IgD-negative memory B cell (primary cell): ENCODE data around the gene INKA1. TPM values are rescaled to one million over a fixed set of nuclear protein-coding genes. Genes with fewer than 3 reads are reported as not detected.

Source experiments
- polyA plus RNA-seq: library from polyadenylated mRNA; unstranded; fragments of 300-500 nt; fragmentation: Illumina TruSeq; gene quantifications from one replicate; pipeline ENCODE4 v1.2.3, GENCODE V29; 2021

Gene INKA1
- polyA plus RNA-seq, 1 donor from 2014 or later = 35.5 TPM

Other genes starting within 250 kb of the INKA1 start
- 0.05 TPM for gene BSN, start 248.8 kb upstream of the INKA1 start, polyA plus RNA-seq
- 84.5 TPM for gene APEH, start 128.9 kb upstream of the INKA1 start, polyA plus RNA-seq
- gene MST1, start 113.8 kb upstream of the INKA1 start, polyA plus RNA-seq = 1.3 TPM
- gene RNF123, start 113.7 kb upstream of the INKA1 start, polyA plus RNA-seq = 19.7 TPM
- 1.5 TPM for gene AMIGO3, start 83.6 kb upstream of the INKA1 start, polyA plus RNA-seq
- gene GMPPB, start 79.3 kb upstream of the INKA1 start, polyA plus RNA-seq = 27.5 TPM
- gene IP6K1, start 16.7 kb upstream of the INKA1 start, polyA plus RNA-seq = 28.7 TPM
- not detected for gene CDHR4, start 3.4 kb upstream of the INKA1 start, polyA plus RNA-seq
- 61.5 TPM for gene UBA7, start 10.7 kb downstream of the INKA1 start, polyA plus RNA-seq
- 5.4 TPM for gene TRAIP, start 53.3 kb downstream of the INKA1 start, polyA plus RNA-seq
- gene CAMKV, start 66.6 kb downstream of the INKA1 start, polyA plus RNA-seq = not detected
- gene MST1R, start 100.6 kb downstream of the INKA1 start, polyA plus RNA-seq = 1.2 TPM
- gene MON1A, start 126.5 kb downstream of the INKA1 start, polyA plus RNA-seq = 12.1 TPM
- 65.1 TPM for gene RBM6, start 136.9 kb downstream of the INKA1 start, polyA plus RNA-seq